Stimulated activated CD8-positive, alpha-beta memory T cell treated with anti-CD3 and anti-CD28 coated beads, Interleukin-4, amount 100 ng/mL, for 1 hour (primary cell): ENCODE results near the gene SLC27A2.
"Not testable (repeated sequence)": the region's sequence is repeated elsewhere in the genome, so short reads cannot be mapped to it uniquely, and the experiment has no call there.

Experiments
- DNase-seq, 2 donors: peaks; one replicate each; pipeline ENCODE4 v3.0.0-alpha.2; 2020; ENCODE audit warnings: low read depth in 2 of 2, low spot score in 1 of 2

Gene SLC27A2

GRCh38 chr15:50181969-50182218 lies at the start of gene SLC27A2:
TSS of gene SLC27A2 (plus strand) at chr15:50182196. CDS start at chr15:50182428, 232 bp downstream.
- DNase-seq: no peak

- DNase-seq: not testable (repeated sequence)
Observed at GRCh38 chr15:50132251-50132984, 49.6 kb upstream of the SLC27A2 start.

- no peak for DNase-seq
Observed at GRCh38 chr15:50134524-50135024, 47.4 kb upstream of the SLC27A2 start.

- no peak for DNase-seq
Observed at GRCh38 chr15:50135031-50135551, 46.9 kb upstream of the SLC27A2 start.

GRCh38 chr15:50137330-50137761 lies 44.6 kb upstream of the SLC27A2 start:
- DNase-seq: no peak

GRCh38 chr15:50137893-50138292 lies 44.1 kb upstream of the SLC27A2 start:
- no peak for DNase-seq

- no peak for DNase-seq
Observed at GRCh38 chr15:50138391-50138790, 43.6 kb upstream of the SLC27A2 start.

- DNase-seq: no peak
Observed at GRCh38 chr15:50140098-50140497, 41.9 kb upstream of the SLC27A2 start.

- no peak for DNase-seq
Observed at GRCh38 chr15:50140983-50141382, 41.0 kb upstream of the SLC27A2 start.

GRCh38 chr15:50141856-50142255 lies 40.1 kb upstream of the SLC27A2 start:
- DNase-seq: no peak

- DNase-seq: no peak
Observed at GRCh38 chr15:50143255-50143860, 38.6 kb upstream of the SLC27A2 start.

GRCh38 chr15:50144341-50145120 lies 37.5 kb upstream of the SLC27A2 start:
- no peak for DNase-seq

GRCh38 chr15:50145451-50145872 lies 36.5 kb upstream of the SLC27A2 start:
- DNase-seq: no peak

GRCh38 chr15:50146632-50147031 lies 35.4 kb upstream of the SLC27A2 start:
- DNase-seq: no peak

- no peak for DNase-seq
Observed at GRCh38 chr15:50148362-50148963, 33.5 kb upstream of the SLC27A2 start.

GRCh38 chr15:50149090-50149489 lies 32.9 kb upstream of the SLC27A2 start:
- no peak for DNase-seq

- no peak for DNase-seq
Observed at GRCh38 chr15:50150349-50150748, 31.6 kb upstream of the SLC27A2 start.

GRCh38 chr15:50150851-50151250 lies 31.1 kb upstream of the SLC27A2 start:
- DNase-seq: no peak

GRCh38 chr15:50151476-50151875 lies 30.5 kb upstream of the SLC27A2 start:
- DNase-seq: no peak

- DNase-seq: not testable (repeated sequence)
Observed at GRCh38 chr15:50158236-50158635, 23.8 kb upstream of the SLC27A2 start.

- DNase-seq: no peak
Observed at GRCh38 chr15:50162969-50163718, 18.9 kb upstream of the SLC27A2 start.
